Endothelial cell (in vitro differentiated cells): ENCODE measurements around the gene LMNA. TPM values are rescaled to one million over a fixed set of nuclear protein-coding genes. Genes with fewer than 3 reads are reported as not detected.
"Not testable (repeated sequence)": the region's sequence is repeated elsewhere in the genome, so short reads cannot be mapped to it uniquely, and the experiment has no call there.

Source experiments
- DNase-seq: peaks from one replicate; pipeline ENCODE4 v3.0.0; 2021; ENCODE audit warnings: low spot score
- H3K27ac Mint-ChIP-seq: one replicate; pipeline ENCODE4 v1.8.0; 2021; ENCODE audit warnings: mixed read lengths, inconsistent platforms; ENCODE audit not compliant: unreplicated experiment
- H3K27me3 Mint-ChIP-seq: one replicate; pipeline ENCODE4 v1.8.0; 2021; ENCODE audit warnings: mild to moderate bottlenecking, moderate library complexity, mixed read lengths, inconsistent platforms; ENCODE audit not compliant: unreplicated experiment
- H3K36me3 Mint-ChIP-seq: one replicate; pipeline ENCODE4 v1.8.0; 2021; ENCODE audit warnings: mild to moderate bottlenecking, low read depth, mixed read lengths, inconsistent platforms; ENCODE audit not compliant: unreplicated experiment
- H3K4me1 Mint-ChIP-seq: one replicate; pipeline ENCODE4 v1.8.0; 2021; ENCODE audit warnings: mild to moderate bottlenecking, mixed read lengths, inconsistent platforms; ENCODE audit not compliant: unreplicated experiment
- H3K4me3 Mint-ChIP-seq: one replicate; pipeline ENCODE4 v1.8.0; 2021; ENCODE audit warnings: mild to moderate bottlenecking, mixed read lengths, inconsistent platforms; ENCODE audit not compliant: unreplicated experiment
- H3K9me3 Mint-ChIP-seq: one replicate; pipeline ENCODE4 v1.8.0; 2021; ENCODE audit warnings: mixed read lengths, inconsistent platforms; ENCODE audit not compliant: unreplicated experiment
- total RNA-seq: library from RNA; stranded (reverse); fragmentation: NEBNext Ultra II Directional; extraction: Animal tissue kit (Norgen Biotek cat#: 25700); gene quantifications from one replicate; pipeline ENCODE4 v1.2.1, GENCODE V29; 2021; ENCODE audit not compliant: unreplicated experiment
- TF ChIP-seq, protein P1 (sequence below): fragments of 200-600 bp; sonication (generic); IDR thresholded peaks from one replicate; pipeline ENCODE4 v1.5.0; 2021; ENCODE audit warnings: antibody characterized with exemption; ENCODE audit not compliant: unreplicated experiment

The LMNA gene
- total RNA-seq, 1 donor from 2014 or later, result 35.8 TPM

DNA sequence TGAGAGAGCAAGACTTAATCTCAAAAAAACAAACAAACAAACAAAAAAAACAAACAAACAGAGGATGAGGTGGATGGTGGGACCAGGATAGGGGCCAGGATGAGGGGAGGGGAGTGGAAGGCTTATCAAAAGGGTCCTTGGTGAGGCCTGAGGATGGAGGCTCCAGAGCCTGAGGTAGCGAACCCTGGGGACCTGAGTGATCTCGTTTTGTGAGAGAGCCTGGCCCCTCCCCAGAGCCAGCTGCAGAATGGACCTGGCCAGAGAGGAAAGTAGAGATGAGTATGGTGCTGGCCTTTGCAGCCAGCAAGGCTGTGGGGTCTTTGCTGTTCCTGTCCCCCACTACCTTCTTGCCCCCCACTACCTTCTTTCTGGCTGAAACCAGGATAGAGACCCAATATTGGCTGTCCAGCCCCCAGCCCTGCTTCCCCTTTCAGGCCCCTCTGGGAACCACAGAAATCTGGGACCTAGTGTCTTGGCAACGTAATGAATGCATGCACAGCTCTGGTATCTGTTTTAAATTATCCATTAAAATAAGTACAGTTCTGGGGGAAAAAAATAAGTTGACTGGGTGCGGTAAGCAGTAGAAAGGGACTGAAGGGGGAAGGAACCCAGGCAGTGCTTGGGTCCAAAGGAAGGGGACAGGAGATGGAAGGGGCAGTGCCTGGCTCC lies 1.1 kb upstream of the LMNA start:
- no peaks in the 10 kb centered on the region for H3K9me3 Mint-ChIP-seq
- H3K27ac Mint-ChIP-seq, result peak overlapping the region; percentile 53
- H3K4me3 Mint-ChIP-seq, result peak overlapping the region; percentile 59
- no peak for DNase-seq
- TF ChIP-seq, protein P1, sequence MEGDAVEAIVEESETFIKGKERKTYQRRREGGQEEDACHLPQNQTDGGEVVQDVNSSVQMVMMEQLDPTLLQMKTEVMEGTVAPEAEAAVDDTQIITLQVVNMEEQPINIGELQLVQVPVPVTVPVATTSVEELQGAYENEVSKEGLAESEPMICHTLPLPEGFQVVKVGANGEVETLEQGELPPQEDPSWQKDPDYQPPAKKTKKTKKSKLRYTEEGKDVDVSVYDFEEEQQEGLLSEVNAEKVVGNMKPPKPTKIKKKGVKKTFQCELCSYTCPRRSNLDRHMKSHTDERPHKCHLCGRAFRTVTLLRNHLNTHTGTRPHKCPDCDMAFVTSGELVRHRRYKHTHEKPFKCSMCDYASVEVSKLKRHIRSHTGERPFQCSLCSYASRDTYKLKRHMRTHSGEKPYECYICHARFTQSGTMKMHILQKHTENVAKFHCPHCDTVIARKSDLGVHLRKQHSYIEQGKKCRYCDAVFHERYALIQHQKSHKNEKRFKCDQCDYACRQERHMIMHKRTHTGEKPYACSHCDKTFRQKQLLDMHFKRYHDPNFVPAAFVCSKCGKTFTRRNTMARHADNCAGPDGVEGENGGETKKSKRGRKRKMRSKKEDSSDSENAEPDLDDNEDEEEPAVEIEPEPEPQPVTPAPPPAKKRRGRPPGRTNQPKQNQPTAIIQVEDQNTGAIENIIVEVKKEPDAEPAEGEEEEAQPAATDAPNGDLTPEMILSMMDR, result no peak
- peaks cover 14% of the 10 kb centered on the region for H3K27me3 Mint-ChIP-seq
- H3K36me3 Mint-ChIP-seq, result no peaks in the 10 kb centered on the region
- peaks cover 17% of the 10 kb centered on the region for H3K4me1 Mint-ChIP-seq

DNA sequence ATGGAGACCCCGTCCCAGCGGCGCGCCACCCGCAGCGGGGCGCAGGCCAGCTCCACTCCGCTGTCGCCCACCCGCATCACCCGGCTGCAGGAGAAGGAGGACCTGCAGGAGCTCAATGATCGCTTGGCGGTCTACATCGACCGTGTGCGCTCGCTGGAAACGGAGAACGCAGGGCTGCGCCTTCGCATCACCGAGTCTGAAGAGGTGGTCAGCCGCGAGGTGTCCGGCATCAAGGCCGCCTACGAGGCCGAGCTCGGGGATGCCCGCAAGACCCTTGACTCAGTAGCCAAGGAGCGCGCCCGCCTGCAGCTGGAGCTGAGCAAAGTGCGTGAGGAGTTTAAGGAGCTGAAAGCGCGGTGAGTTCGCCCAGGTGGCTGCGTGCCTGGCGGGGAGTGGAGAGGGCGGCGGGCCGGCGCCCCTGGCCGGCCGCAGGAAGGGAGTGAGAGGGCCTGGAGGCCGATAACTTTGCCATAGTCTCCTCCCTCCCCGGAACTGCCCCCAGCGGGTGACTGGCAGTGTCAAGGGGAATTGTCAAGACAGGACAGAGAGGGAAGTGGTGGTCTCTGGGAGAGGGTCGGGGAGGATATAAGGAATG lies 505 bp downstream of the LMNA start:
- H3K27ac Mint-ChIP-seq, result peak overlapping the region; percentile 21
- H3K36me3 Mint-ChIP-seq, result no peaks in the 10 kb centered on the region
- H3K4me1 Mint-ChIP-seq, result peaks cover 14% of the 10 kb centered on the region
- no peaks in the 10 kb centered on the region for H3K9me3 Mint-ChIP-seq
- H3K4me3 Mint-ChIP-seq, result peak overlapping the region; percentile 88
- DNase-seq, result no peak
- TF ChIP-seq, protein P1, result no peak
- H3K27me3 Mint-ChIP-seq, result peaks cover 16% of the 10 kb centered on the region

GRCh38 chr1:156115514-156116374 lies 1.2 kb downstream of the LMNA start:
- DNase-seq, result peak; percentile 43
- Mint-ChIP-seq H3K27me3 (peaks cover 18% of the 10 kb centered on the region), H3K4me3 (peak overlapping the region; percentile 88), H3K4me1 (peaks cover 14% of the 10 kb centered on the region), H3K36me3 (no peaks in the 10 kb centered on the region), H3K27ac (peak overlapping the region; percentile 5), H3K9me3 (no peaks in the 10 kb centered on the region)
- TF ChIP-seq, protein P1, result no peak

DNA sequence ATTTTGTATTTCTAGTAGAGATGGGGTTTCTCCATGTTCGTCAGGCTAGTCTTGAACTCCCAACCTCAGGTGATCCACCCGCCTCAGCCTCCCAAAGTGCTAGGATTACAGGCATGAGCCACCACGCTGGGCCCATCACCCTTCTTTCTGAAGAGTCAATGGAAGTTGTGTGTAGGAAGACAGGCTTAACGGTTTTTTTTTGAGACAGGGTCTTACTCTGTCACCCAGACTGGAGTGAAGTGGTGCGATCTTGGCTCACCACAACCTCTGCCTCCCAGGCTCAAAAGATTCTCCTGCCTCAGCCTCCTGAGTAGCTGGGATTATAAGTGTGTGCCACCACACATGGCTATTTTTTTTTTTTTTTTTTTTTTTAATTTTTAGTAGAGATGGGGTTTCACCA lies 2.2 kb downstream of the LMNA start:
- Mint-ChIP-seq H3K4me3 (peak overlapping the region; percentile 63), H3K27me3 (peaks cover 14% of the 10 kb centered on the region), H3K4me1 (peaks cover 14% of the 10 kb centered on the region)
- not testable (repeated sequence) for H3K9me3 Mint-ChIP-seq, H3K36me3 Mint-ChIP-seq, H3K27ac Mint-ChIP-seq, DNase-seq

DNA sequence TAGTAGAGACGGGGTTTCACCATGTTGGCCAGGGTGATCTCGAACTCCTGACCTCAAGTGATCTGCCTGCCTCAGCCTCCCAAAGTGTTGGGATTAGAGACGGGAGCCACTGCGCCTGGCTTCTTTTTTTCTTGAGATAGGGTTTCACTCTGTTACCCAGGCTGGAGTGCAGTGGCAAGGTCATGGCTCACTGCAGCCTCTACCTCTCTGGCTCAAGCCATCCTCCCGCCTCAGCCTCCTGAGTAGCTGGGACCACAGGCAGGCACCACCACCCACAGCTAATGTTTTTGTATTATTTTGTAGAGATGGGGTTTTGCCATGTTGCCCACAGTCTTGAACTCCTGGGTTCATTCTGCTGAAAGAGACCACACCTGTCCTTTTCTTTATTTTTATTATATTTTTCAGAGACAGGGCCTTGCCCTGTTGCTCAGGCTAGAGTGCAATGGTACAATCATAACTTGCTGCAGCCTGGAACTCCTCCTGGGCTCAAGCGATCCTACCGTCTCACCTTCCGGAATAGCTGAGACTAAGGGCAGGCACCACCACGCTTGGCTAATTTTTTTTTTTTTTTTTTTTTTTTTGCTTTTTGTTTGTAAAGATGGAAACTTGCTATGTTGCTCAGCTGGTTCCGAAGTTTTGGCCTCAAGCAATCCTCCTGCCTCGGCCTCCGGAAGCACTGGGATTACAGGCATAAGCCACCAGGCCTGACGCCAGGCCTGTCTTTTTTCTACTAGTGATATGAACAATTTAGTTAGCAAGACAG lies 3.1 kb downstream of the LMNA start:
- Mint-ChIP-seq H3K27me3 (peaks cover 14% of the 10 kb centered on the region), H3K4me1 (peaks cover 18% of the 10 kb centered on the region), H3K36me3 (no peaks in the 10 kb centered on the region), H3K9me3 (no peaks in the 10 kb centered on the region), H3K27ac (no peak overlapping the region), H3K4me3 (no peak overlapping the region)
- TF ChIP-seq, protein P1, result no peak
- DNase-seq, result no peak
